ENCODE measurements around the gene ZDHHC4. TPM values are rescaled to one million over a fixed set of nuclear protein-coding genes. Genes with fewer than 3 reads are reported as not detected.

The ZDHHC4 gene
- total RNA-seq, 5 donors from 2014 or later (not counting 1 experiment from before 2014, with no cell fraction given) = 27.7 to 35.5 (median 30.3) TPM

DNA sequence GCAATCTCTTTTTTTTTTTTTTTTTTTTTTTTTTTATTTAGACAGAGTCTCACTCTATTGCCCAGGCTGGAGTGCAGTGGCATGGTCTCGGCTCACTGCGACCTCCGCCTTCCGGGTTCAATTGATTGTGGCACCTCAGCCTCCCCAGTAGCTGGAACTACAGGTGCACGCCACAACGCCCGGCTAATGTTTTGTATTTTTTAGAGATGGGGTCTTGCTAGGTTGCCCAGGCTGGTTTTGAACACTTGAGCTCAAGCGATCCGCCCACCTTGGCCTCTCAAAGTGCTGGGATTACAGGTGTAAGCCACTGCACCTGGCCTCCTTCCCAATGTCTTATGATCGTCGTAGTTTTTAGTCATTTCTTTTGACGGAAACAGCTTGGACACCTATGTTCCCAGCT is 31.5 kb downstream of the ZDHHC4 start:
- POLR2A ChIA-PET = interaction anchor here in 1 of 2 donors (0.6 kb wide), 1 partner anchor 542 kb away, joined by 4 read pairs; no protein-coding TSS in a partner anchor
- H3K27me3 Mint-ChIP-seq = no peaks in the 10 kb centered on the region

DNA sequence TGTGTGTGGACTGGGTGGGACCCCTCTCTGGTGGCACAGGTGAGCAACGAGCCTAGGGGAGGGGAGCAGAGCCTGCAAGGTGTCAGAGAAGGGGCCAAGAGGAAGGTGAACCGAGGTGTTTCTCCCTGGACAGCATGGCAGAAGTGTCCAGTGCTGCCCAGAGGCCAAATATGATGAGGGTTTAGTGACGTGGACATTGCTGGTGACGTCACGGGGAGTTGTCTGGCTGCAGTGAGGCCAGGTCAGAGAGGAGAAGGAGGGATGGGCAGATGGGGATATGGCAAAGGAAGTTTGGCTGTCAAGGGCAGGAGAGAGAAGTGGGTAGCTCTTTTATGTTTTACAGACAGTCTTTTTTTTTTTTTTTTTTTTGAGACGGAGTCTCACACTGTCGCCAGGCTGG is 35.6 kb downstream of the ZDHHC4 start:
- no peaks in the 10 kb centered on the region for H3K36me3 Mint-ChIP-seq
- DNase-seq = no peak
- peaks cover 0 to 6% of the 10 kb centered on the region in 2 donors for H3K27me3 Mint-ChIP-seq
- peak overlapping the region in 1 of 3 donors; percentile 14 for H3K4me3 Mint-ChIP-seq
- Histone ChIP-seq H3K9me3 (no peaks in the 10 kb centered on the region), H3K4me3 (ENCODE audit: control insufficient read depth in 1 of 2, extremely low read depth in 1 of 2, low read length in 1 of 2) (no peak overlapping the region), H3K27me3 (replicated peaks in 1 of 2; ENCODE audit: control insufficient read depth in 2 of 2, extremely low read depth in 1 of 2, insufficient read depth in 2 of 2, low read length in 1 of 2) (peaks cover 0 to 29% of the 10 kb centered on the region in 2 experiments), H3K36me3 (ENCODE audit: control insufficient read depth in 2 of 2, extremely low read depth in 1 of 2, insufficient read depth in 1 of 2, low read length in 1 of 2) (peaks cover 6 to 10% of the 10 kb centered on the region in 2 donors), H3K4me1 (ENCODE audit: control insufficient read depth in 1 of 2, extremely low read depth in 1 of 2, insufficient read depth in 2 of 2, low read length in 2 of 2) (peaks cover 7 to 27% of the 10 kb centered on the region in 2 experiments), H3K27ac (ENCODE audit: low read length) (no peak overlapping the region)
- WGBS (ENCODE audit: insufficient coverage) = 75% methylated on average over 5 of the region's 7 CpGs
- ChIA-PET CTCF (interaction anchor here in 1 of 2 donors (0.6 to 0.7 kb wide), 2 partner anchors 20 to 414 kb away, joined by 3 read pairs; no protein-coding TSS in a partner anchor), POLR2A (interaction anchor here in 1 of 2 donors (0.6 kb wide), 1 partner anchor 1084 kb away, joined by 3 read pairs; no protein-coding TSS in a partner anchor)
- ATAC-seq (replicated peaks in 1 of 4) = no peak
- peaks cover 13 to 18% (median 13%) of the 10 kb centered on the region in 3 donors for H3K4me1 Mint-ChIP-seq
- peak overlapping the region in 1 of 2 donors; percentile 47 for H3K27ac Mint-ChIP-seq
- no peaks in the 10 kb centered on the region for H3K9me3 Mint-ChIP-seq

More for the DNA sequence above, 31.5 kb downstream of the ZDHHC4 start:
- no peak for ATAC-seq (replicated peaks in 1 of 4)
- H3K27me3 ChIP-seq (replicated peaks in 1 of 2; ENCODE audit: control insufficient read depth in 2 of 2, extremely low read depth in 1 of 2, insufficient read depth in 2 of 2, low read length in 1 of 2) = peaks cover 0 to 9% of the 10 kb centered on the region in 2 experiments
- Mint-ChIP-seq H3K4me1 (peaks cover 0 to 16% (median 1%) of the 10 kb centered on the region in 3 donors), H3K9me3 (no peaks in the 10 kb centered on the region), H3K27ac (no peak overlapping the region), H3K36me3 (peaks cover 11% of the 10 kb centered on the region), H3K4me3 (no peak overlapping the region)
- CTCF ChIA-PET = interaction anchor here (0.6 kb wide), 5 partner anchors 18 to 1757 kb away, joined by 3 to 4 read pairs (median 4); no protein-coding TSS in a partner anchor
- DNase-seq = no peak
- H3K27ac ChIP-seq (ENCODE audit: low read length) = no peak overlapping the region
- 98% methylated on average over 5 of the region's 12 CpGs for WGBS (ENCODE audit: insufficient coverage)
- no peak overlapping the region for H3K4me3 ChIP-seq (ENCODE audit: control insufficient read depth in 1 of 2, extremely low read depth in 1 of 2, low read length in 1 of 2)
- no peaks in the 10 kb centered on the region for H3K9me3 ChIP-seq
- H3K36me3 ChIP-seq (ENCODE audit: control insufficient read depth in 2 of 2, extremely low read depth in 1 of 2, insufficient read depth in 1 of 2, low read length in 1 of 2) = peaks cover 16 to 23% of the 10 kb centered on the region in 2 donors
- peaks cover 0 to 3% of the 10 kb centered on the region in 2 experiments for H3K4me1 ChIP-seq (ENCODE audit: control insufficient read depth in 1 of 2, extremely low read depth in 1 of 2, insufficient read depth in 2 of 2, low read length in 2 of 2)

DNA sequence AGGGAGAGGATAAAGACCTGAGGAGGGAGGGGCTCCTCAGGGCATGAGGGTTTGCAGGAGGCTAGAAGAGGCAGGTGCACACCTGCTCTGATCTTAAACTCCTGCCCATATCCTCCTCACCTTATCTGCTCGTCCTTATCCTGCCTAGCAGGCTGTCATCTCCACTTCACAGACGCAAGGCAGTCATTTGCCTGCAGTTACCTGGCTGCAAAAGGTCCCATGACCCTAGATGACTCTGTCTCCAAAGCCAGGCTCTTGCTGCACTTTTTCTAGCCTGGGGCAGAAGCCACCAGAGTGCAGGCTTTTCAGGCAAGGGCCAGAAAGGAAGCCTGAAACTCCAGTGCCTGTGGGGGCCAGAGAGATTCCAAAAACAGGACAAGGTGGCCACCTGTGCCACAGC is 36.5 kb downstream of the ZDHHC4 start:
- DNase-seq (no peak), ATAC-seq (replicated peaks in 1 of 4) (no peak)
- POLR2A ChIA-PET = no interaction called here
- H3K4me3 ChIP-seq (ENCODE audit: control insufficient read depth in 1 of 2, extremely low read depth in 1 of 2, low read length in 1 of 2) = no peak overlapping the region
- H3K4me3 Mint-ChIP-seq = peak overlapping the region in 2 of 3 donors; percentile 49 to 86
- peaks cover 16 to 21% (median 16%) of the 10 kb centered on the region in 3 donors for H3K4me1 Mint-ChIP-seq
- peaks cover 0 to 6% of the 10 kb centered on the region in 2 donors for H3K27me3 Mint-ChIP-seq
- no peak overlapping the region for H3K27ac ChIP-seq (ENCODE audit: low read length)
- H3K36me3 ChIP-seq (ENCODE audit: control insufficient read depth in 2 of 2, extremely low read depth in 1 of 2, insufficient read depth in 1 of 2, low read length in 1 of 2) = peaks cover 0 to 5% of the 10 kb centered on the region in 2 donors
- no peaks in the 10 kb centered on the region for H3K9me3 ChIP-seq
- WGBS (ENCODE audit: insufficient coverage) = 42% methylated on average over 2 of the region's 2 CpGs
- peaks cover 0 to 29% of the 10 kb centered on the region in 2 experiments for H3K27me3 ChIP-seq (replicated peaks in 1 of 2; ENCODE audit: control insufficient read depth in 2 of 2, extremely low read depth in 1 of 2, insufficient read depth in 2 of 2, low read length in 1 of 2)
- H3K4me1 ChIP-seq (ENCODE audit: control insufficient read depth in 1 of 2, extremely low read depth in 1 of 2, insufficient read depth in 2 of 2, low read length in 2 of 2) = peaks cover 7 to 27% of the 10 kb centered on the region in 2 experiments
- CTCF ChIA-PET = no interaction called here
- no peaks in the 10 kb centered on the region for H3K9me3 Mint-ChIP-seq
- no peaks in the 10 kb centered on the region for H3K36me3 Mint-ChIP-seq
- H3K27ac Mint-ChIP-seq = no peak overlapping the region

DNA sequence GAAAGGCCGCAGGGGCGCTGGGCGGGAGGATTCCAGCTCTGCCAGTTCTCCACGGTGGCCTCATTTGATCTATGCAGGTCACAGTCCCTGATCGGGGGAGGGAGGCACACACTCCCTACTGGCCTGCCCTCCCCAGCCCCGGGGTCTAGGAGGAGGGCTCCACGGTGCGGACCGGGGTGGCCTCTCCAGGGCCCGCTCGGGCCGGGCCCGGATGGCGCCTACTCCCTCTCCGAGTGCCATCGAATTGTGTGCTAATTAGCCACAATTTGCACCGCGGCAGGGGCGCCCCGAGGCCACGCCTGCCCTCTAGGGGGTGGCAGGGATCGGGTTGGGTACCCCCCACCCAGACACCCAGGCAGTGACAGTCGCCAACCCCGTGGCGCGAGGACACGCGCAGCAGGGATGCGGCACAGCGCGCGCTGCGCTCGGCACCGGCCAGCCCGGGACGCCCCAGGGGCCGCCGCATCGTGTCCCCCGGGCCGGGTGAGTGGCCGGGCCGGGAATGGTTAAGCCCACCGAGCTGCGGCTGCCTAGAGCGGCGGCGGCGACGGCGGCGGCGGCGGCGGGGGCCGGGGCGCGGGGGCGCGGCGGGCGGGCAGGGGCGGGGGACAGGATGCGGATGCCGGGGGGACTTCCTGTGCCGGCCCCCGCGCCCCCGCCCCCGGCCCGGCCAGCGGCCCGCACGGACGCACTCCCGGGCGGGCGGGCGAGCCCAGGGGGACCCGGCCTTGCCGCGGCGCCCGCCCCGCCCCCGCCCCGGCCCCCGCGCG is 37.9 kb downstream of the ZDHHC4 start, which contains the start of gene ZNF853:
ZNF853 (plus strand) TSS at position 658 of the 770 bp plus-strand sequence. CDS start 565 bp downstream, outside the sequence.
- Histone ChIP-seq H3K4me3 (ENCODE audit: control insufficient read depth in 1 of 2, extremely low read depth in 1 of 2, low read length in 1 of 2) (peak within 1 kb of the TSS; percentile 54 to 67), H3K4me1 (ENCODE audit: control insufficient read depth in 1 of 2, extremely low read depth in 1 of 2, insufficient read depth in 2 of 2, low read length in 2 of 2) (peaks cover 11 to 37% of the 10 kb centered on the region in 2 experiments), H3K36me3 (ENCODE audit: control insufficient read depth in 2 of 2, extremely low read depth in 1 of 2, insufficient read depth in 1 of 2, low read length in 1 of 2) (peaks cover 0 to 2% of the 10 kb centered on the region in 2 donors), H3K27ac (ENCODE audit: low read length) (no peak within 1 kb of the TSS), H3K27me3 (replicated peaks in 1 of 2; ENCODE audit: control insufficient read depth in 2 of 2, extremely low read depth in 1 of 2, insufficient read depth in 2 of 2, low read length in 1 of 2) (peaks cover 0 to 29% of the 10 kb centered on the region in 2 experiments), H3K9me3 (no peaks in the 10 kb centered on the region)
- peaks cover 26 to 34% (median 27%) of the 10 kb centered on the region in 3 donors for H3K4me1 Mint-ChIP-seq
- H3K4me3 Mint-ChIP-seq = peak within 1 kb of the TSS; percentile 73 to 86 (median 82)
- H3K9me3 Mint-ChIP-seq = no peaks in the 10 kb centered on the region
- H3K36me3 Mint-ChIP-seq = no peaks in the 10 kb centered on the region
- peak in 6 of 35 experiments; percentile 15 to 34 (median 22) for DNase-seq
- peak; percentile 47 to 68 (median 64) for ATAC-seq (replicated peaks in 1 of 4)
- peak within 1 kb of the TSS; percentile 35 to 72 for H3K27ac Mint-ChIP-seq
- POLR2A ChIA-PET = no interaction called here
- CTCF ChIA-PET = no interaction called here
- WGBS (ENCODE audit: insufficient coverage) = 4% methylated on average over 68 of the region's 91 CpGs
- H3K27me3 Mint-ChIP-seq = peaks cover 0 to 6% of the 10 kb centered on the region in 2 donors

DNA sequence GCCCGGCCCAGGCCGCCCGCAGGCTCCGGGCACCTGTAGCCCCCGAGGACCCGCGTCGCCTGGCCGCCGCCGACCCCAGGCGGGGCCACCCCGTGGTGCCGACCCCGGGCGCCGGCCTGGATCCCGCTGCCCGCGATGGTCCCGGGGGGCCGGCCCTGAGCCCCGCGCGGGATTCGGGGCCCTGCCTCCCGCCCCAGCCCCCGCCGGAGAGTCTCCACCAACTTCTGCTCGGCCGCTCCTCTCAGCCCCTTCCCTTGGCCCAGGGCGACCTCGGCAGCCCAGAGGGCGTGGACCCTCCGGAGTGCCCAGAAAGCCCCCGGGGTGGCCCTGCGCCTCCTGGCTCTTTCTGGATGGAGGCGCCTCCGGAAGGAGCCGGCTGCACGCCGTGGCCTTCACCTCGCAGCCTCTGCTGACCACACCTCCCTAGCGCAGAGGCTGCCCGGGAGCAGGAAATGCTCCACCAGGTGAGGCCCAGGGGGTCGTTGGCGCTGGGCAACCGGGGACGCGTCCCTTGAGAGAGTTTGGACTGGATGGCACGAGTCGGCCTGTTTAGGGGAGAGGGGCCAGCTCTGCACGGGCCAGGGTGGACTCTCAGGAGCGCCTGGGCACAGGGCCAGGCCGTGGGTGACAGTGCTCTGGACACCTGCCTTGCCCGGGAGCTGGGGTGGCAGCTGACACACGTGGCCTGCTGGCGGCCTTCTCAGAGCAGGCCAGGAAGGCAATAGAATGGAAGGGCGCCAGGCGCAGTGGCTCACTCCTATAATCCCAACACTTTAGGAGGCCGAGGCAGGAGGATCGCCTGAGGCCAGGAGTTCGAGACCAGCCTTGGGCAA is 38.7 kb downstream of the ZDHHC4 start:
- Histone ChIP-seq H3K9me3 (no peaks in the 10 kb centered on the region), H3K4me1 (ENCODE audit: control insufficient read depth in 1 of 2, extremely low read depth in 1 of 2, insufficient read depth in 2 of 2, low read length in 2 of 2) (peaks cover 11 to 45% of the 10 kb centered on the region in 2 experiments), H3K36me3 (ENCODE audit: control insufficient read depth in 2 of 2, extremely low read depth in 1 of 2, insufficient read depth in 1 of 2, low read length in 1 of 2) (no peaks in the 10 kb centered on the region), H3K27me3 (replicated peaks in 1 of 2; ENCODE audit: control insufficient read depth in 2 of 2, extremely low read depth in 1 of 2, insufficient read depth in 2 of 2, low read length in 1 of 2) (peaks cover 0 to 29% of the 10 kb centered on the region in 2 experiments), H3K4me3 (ENCODE audit: control insufficient read depth in 1 of 2, extremely low read depth in 1 of 2, low read length in 1 of 2) (peak overlapping the region; percentile 36 to 54), H3K27ac (ENCODE audit: low read length) (no peak overlapping the region)
- no peaks in the 10 kb centered on the region for H3K9me3 Mint-ChIP-seq
- H3K27me3 Mint-ChIP-seq = peaks cover 0 to 6% of the 10 kb centered on the region in 2 donors
- H3K27ac Mint-ChIP-seq = no peak overlapping the region
- ChIA-PET CTCF (no interaction called here), POLR2A (no interaction called here)
- peak overlapping the region; percentile 57 to 70 (median 65) for H3K4me3 Mint-ChIP-seq
- peak; percentile 14 to 34 (median 22) for ATAC-seq (replicated peaks in 1 of 4)
- peaks cover 33 to 42% (median 33%) of the 10 kb centered on the region in 3 donors for H3K4me1 Mint-ChIP-seq
- H3K36me3 Mint-ChIP-seq = no peaks in the 10 kb centered on the region
- DNase-seq = no peak
- WGBS (ENCODE audit: insufficient coverage) = 8% methylated on average over 53 of the region's 63 CpGs

Measured in T-cell (primary cell).